HEK293 (cell line): ENCODE data around the gene BAG5.

ENCODE experiments used
- CTCF ChIA-PET: fragments of 350-600 bp; formaldehyde crosslinking; extraction: SDS; loops from one replicate; lab custom pipeline; 2021; ENCODE audit warnings: antibody characterized with exemption; lab: Yijun Ruan, JAX
- POLR2A ChIA-PET: fragments of 300-600 bp; formaldehyde crosslinking; extraction: SDS; loops from one replicate; lab custom pipeline; 2020; ENCODE audit warnings: antibody characterized with exemption, inconsistent platforms; lab: Yijun Ruan, JAX
- H3K27ac ChIP-seq: fragments of 200-500 bp; sonication (Bioruptor generic); 2 replicates; pipeline ENCODE4 v1.5.1; 2014; ENCODE audit warnings: low read depth, low read length, control low read depth, inconsistent platforms; ENCODE audit errors: extremely low read depth
- H3K36me3 ChIP-seq, 2 experiments: fragments of 200-500 bp in 1 of 2; sonication (Bioruptor generic) in 1 of 2; 1 replicate in 1 of 2; 2 replicates in 1 of 2; pipeline ENCODE4 v1.5.1; 2014 to 2017; ENCODE audit warnings: inconsistent platforms in 2 of 2, low read length in 2 of 2; ENCODE audit not compliant: control insufficient read depth in 2 of 2, insufficient read depth in 1 of 2
- H3K4me1 ChIP-seq: fragments of 200-500 bp; sonication (Bioruptor generic); 2 replicates; pipeline ENCODE4 v1.5.1; 2014; ENCODE audit warnings: mild to moderate bottlenecking, low read length, inconsistent platforms; ENCODE audit not compliant: control insufficient read depth, insufficient read depth
- H3K4me3 ChIP-seq: 2 replicates; pipeline ENCODE4 v1.5.1; 2011; ENCODE audit warnings: low read depth, mild to moderate bottlenecking, control low read depth, low read length, moderate library complexity
- H3K9me3 ChIP-seq: fragments of 200-500 bp; sonication (Bioruptor generic); 2 replicates; pipeline ENCODE4 v1.5.1; 2014; ENCODE audit warnings: low read depth, low read length, inconsistent platforms; ENCODE audit not compliant: control insufficient read depth, insufficient read depth
- AEBP2 ChIP-seq: fragments of 450-650 bp; formaldehyde crosslinking; IDR thresholded peaks from 2 replicates; pipeline ENCODE4 v1.5.1; 2016; ENCODE audit warnings: missing biosample characterization, missing genetic modification characterization, borderline replicate concordance
- CTCF ChIP-seq: fragments of 450-650 bp; formaldehyde crosslinking; IDR thresholded peaks from 2 replicates; pipeline ENCODE4 v1.5.1; 2016; ENCODE audit warnings: missing biosample characterization, missing genetic modification characterization
- GLI2 ChIP-seq: fragments of 450-650 bp; formaldehyde crosslinking; IDR thresholded peaks from 2 replicates; pipeline ENCODE4; 2017; ENCODE audit warnings: missing biosample characterization, missing genetic modification characterization, low read depth, borderline replicate concordance
- HOXD13 ChIP-seq: sonication (generic); formaldehyde crosslinking; IDR thresholded peaks from 2 replicates; pipeline ENCODE4 v1.8.0; 2022; ENCODE audit warnings: missing genetic modification reagents, borderline replicate concordance
- WT1 ChIP-seq: fragments of 450-650 bp; formaldehyde crosslinking; IDR thresholded peaks from 2 replicates; pipeline ENCODE4 v1.5.1; 2016; ENCODE audit warnings: missing biosample characterization, missing genetic modification characterization
- YY1 ChIP-seq: fragments of 450-650 bp; formaldehyde crosslinking; IDR thresholded peaks from 2 replicates; pipeline ENCODE4 v1.5.1; 2018; ENCODE audit warnings: missing biosample characterization, missing genetic modification characterization
- ZNF214 ChIP-seq: fragments of 450-650 bp; formaldehyde crosslinking; IDR thresholded peaks from 2 replicates; pipeline ENCODE4 v1.5.1; 2017; ENCODE audit warnings: missing biosample characterization, mild to moderate bottlenecking, missing genetic modification characterization, borderline replicate concordance
- ZNF248 ChIP-seq: fragments of 450-650 bp; formaldehyde crosslinking; IDR thresholded peaks from 2 replicates; pipeline ENCODE4 v1.5.1; 2017; ENCODE audit warnings: missing biosample characterization, missing genetic modification characterization
- ZNF335 ChIP-seq: fragments of 450-650 bp; formaldehyde crosslinking; conservative IDR thresholded peaks from 2 replicates; pipeline ENCODE4 v1.5.1; 2016; ENCODE audit warnings: missing biosample characterization, missing genetic modification characterization
- ZNF624 ChIP-seq: fragments of 450-650 bp; formaldehyde crosslinking; IDR thresholded peaks from 2 replicates; pipeline ENCODE4 v1.5.1; 2017; ENCODE audit warnings: missing biosample characterization, missing genetic modification characterization
- ZNF670 ChIP-seq: fragments of 450-650 bp; formaldehyde crosslinking; IDR thresholded peaks from 2 replicates; pipeline ENCODE4 v1.5.1; 2016; ENCODE audit warnings: missing biosample characterization, missing genetic modification characterization, low read depth
- ZNF76 ChIP-seq: fragments of 450-650 bp; formaldehyde crosslinking; IDR thresholded peaks from 2 replicates; pipeline ENCODE4; 2016; ENCODE audit warnings: low read depth, missing biosample characterization, missing genetic modification characterization, borderline replicate concordance
- TF ChIP-seq, protein P1 (sequence below): fragments of 450-650 bp; formaldehyde crosslinking; IDR thresholded peaks from 2 replicates; pipeline ENCODE4 v1.5.1; 2016; ENCODE audit warnings: missing biosample characterization, missing genetic modification characterization
- TF ChIP-seq, protein P2 (sequence below): fragments of 450-650 bp; formaldehyde crosslinking; IDR thresholded peaks from 2 replicates; pipeline ENCODE4 v1.5.1; 2017; ENCODE audit warnings: missing biosample characterization, missing genetic modification characterization
- TF ChIP-seq, protein P3 (sequence below): fragments of 450-650 bp; formaldehyde crosslinking; IDR thresholded peaks from 2 replicates; pipeline ENCODE4 v1.5.1; 2016; ENCODE audit warnings: missing biosample characterization, missing genetic modification characterization

The BAG5 gene

GRCh38 chr14:103555559-103556337 is 6.7 kb downstream of the BAG5 start:
- Histone ChIP-seq H3K9me3 (no peaks in the 10 kb centered on the region), H3K4me1 (peaks cover 33% of the 10 kb centered on the region), H3K36me3 (peaks cover 16 to 22% of the 10 kb centered on the region in 2 experiments), H3K4me3 (no peak overlapping the region), H3K27ac (no peak overlapping the region)
- POLR2A ChIA-PET, result interaction anchor here (3.1 kb wide), 1 partner anchor 34 kb away, joined by 18 read pairs; the partner anchor contains the start of gene CKB
- CTCF ChIA-PET, result interaction anchor here (1.0 kb wide), 1 partner anchor 161 kb away, joined by 3 read pairs; no protein-coding TSS in a partner anchor
- 0 out of 2 replicates have a peak, but pooled peaks have one; percentile 15 for TF ChIP-seq ZNF335 (tag by site-specific recombination)
- TF ChIP-seq, protein P1, sequence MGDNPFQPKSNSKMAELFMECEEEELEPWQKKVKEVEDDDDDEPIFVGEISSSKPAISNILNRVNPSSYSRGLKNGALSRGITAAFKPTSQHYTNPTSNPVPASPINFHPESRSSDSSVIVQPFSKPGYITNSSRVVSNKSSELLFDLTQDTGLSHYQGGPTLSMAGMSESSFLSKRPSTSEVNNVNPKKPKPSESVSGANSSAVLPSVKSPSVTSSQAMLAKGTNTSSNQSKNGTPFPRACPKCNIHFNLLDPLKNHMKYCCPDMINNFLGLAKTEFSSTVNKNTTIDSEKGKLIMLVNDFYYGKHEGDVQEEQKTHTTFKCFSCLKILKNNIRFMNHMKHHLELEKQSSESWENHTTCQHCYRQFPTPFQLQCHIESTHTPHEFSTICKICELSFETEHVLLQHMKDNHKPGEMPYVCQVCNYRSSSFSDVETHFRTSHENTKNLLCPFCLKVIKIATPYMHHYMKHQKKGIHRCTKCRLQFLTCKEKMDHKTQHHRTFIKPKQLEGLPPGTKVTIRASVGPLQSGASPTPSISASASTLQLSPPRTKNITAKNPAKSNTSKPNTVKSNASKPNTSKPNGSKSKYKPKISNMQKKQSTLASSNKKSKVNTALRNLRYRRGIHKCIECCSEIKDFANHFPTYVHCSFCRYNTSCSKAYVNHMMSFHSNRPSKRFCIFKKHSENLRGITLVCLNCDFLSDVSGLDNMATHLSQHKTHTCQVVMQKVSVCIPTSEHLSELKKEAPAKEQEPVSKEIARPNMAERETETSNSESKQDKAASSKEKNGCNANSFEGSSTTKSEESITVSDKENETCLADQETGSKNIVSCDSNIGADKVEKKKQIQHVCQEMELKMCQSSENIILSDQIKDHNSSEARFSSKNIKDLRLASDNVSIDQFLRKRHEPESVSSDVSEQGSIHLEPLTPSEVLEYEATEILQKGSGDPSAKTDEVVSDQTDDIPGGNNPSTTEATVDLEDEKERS, result no peak

DNA sequence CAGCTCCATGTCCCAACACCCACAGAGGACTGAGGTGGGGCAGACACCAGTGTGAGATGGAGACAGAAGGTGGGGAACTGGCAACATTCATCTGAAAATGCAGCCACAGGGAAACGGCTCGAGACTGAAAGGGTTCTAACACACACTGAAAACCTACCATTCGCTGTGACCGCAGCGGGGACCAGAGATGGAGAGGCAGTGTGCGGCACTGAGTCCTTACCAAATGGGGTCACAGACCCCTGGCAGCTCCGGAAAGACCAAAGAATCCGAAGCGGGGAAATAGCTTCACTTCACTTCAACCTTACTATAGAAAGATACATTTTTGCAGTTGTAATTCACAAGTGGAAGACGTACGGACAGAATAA is 9.6 kb downstream of the BAG5 start:
- no peak overlapping the region for H3K4me3 ChIP-seq
- CTCF ChIA-PET, result interaction anchor here (2.1 kb wide), 1 partner anchor 34 kb away, joined by 7 read pairs; no protein-coding TSS in a partner anchor
- H3K9me3 ChIP-seq, result no peaks in the 10 kb centered on the region
- H3K4me1 ChIP-seq, result peaks cover 10% of the 10 kb centered on the region
- H3K36me3 ChIP-seq, result peaks cover 3 to 5% of the 10 kb centered on the region in 2 experiments; a peak in 2 of 3 replicates
- H3K27ac ChIP-seq, result no peak overlapping the region
- TF ChIP-seq, protein P2, sequence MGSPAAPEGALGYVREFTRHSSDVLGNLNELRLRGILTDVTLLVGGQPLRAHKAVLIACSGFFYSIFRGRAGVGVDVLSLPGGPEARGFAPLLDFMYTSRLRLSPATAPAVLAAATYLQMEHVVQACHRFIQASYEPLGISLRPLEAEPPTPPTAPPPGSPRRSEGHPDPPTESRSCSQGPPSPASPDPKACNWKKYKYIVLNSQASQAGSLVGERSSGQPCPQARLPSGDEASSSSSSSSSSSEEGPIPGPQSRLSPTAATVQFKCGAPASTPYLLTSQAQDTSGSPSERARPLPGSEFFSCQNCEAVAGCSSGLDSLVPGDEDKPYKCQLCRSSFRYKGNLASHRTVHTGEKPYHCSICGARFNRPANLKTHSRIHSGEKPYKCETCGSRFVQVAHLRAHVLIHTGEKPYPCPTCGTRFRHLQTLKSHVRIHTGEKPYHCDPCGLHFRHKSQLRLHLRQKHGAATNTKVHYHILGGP (tag by site-specific recombination), result no peak
- TF ChIP-seq CTCF (tag by site-specific recombination), result no peak
- TF ChIP-seq ZNF248 (tag by site-specific recombination), result no peak
- TF ChIP-seq ZNF214 (tag by site-specific recombination), result no peak
- TF ChIP-seq AEBP2 (tag by site-specific recombination), result no peak
- TF ChIP-seq WT1, result no peak
- no peak for TF ChIP-seq ZNF624 (tag by site-specific recombination)
- TF ChIP-seq ZNF670 (tag by site-specific recombination), result no peak
- TF ChIP-seq GLI2 (tag by site-specific recombination), result no peak
- TF ChIP-seq YY1 (tag by site-specific recombination), result no peak
- TF ChIP-seq, protein P3, sequence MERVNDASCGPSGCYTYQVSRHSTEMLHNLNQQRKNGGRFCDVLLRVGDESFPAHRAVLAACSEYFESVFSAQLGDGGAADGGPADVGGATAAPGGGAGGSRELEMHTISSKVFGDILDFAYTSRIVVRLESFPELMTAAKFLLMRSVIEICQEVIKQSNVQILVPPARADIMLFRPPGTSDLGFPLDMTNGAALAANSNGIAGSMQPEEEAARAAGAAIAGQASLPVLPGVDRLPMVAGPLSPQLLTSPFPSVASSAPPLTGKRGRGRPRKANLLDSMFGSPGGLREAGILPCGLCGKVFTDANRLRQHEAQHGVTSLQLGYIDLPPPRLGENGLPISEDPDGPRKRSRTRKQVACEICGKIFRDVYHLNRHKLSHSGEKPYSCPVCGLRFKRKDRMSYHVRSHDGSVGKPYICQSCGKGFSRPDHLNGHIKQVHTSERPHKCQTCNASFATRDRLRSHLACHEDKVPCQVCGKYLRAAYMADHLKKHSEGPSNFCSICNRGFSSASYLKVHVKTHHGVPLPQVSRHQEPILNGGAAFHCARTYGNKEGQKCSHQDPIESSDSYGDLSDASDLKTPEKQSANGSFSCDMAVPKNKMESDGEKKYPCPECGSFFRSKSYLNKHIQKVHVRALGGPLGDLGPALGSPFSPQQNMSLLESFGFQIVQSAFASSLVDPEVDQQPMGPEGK (tag by site-specific recombination), result no peak
- no peak for TF ChIP-seq ZNF76
- no peak for TF ChIP-seq HOXD13 (CRISPR knock-in tag)
- POLR2A ChIA-PET, result interaction anchor here (1.2 kb wide), 1 partner anchor 10 kb away, joined by 3 read pairs; the partner anchor contains the start of genes BAG5 and COA8
